Measurements from ENCODE around the gene HTT.

The HTT gene

GRCh38 chr4:3226944-3227343 is 152.5 kb downstream of the HTT start:
- no peak for TF ChIP-seq EZH2 (IDR thresholded peaks at IDR 0.05)
- TF ChIP-seq FOXP2 (optimal IDR thresholded peaks at IDR 0.05; ENCODE audit: control extremely low read depth, extremely low read length, insufficient read depth), result no peak
- TF ChIP-seq POLR2AphosphoS5 (IDR thresholded peaks at IDR 0.05; ENCODE audit: borderline replicate concordance, low read depth, low read length), result no peak
- H3K9me3 ChIP-seq (ENCODE audit: low read depth, low read length), result no peaks in the 10 kb centered on the region
- H3K27ac ChIP-seq, result no peak overlapping the region
- H3K4me3 ChIP-seq, result no peak overlapping the region
- DNase-seq (ENCODE audit: low read depth, low spot score), result no peak
- H3K9ac ChIP-seq (ENCODE audit: insufficient read length), result no peak overlapping the region
- peaks cover 57% of the 10 kb centered on the region; the same call in 1 of the 2 replicates for H3K36me3 ChIP-seq (ENCODE audit: insufficient read depth, low read length)

DNA sequence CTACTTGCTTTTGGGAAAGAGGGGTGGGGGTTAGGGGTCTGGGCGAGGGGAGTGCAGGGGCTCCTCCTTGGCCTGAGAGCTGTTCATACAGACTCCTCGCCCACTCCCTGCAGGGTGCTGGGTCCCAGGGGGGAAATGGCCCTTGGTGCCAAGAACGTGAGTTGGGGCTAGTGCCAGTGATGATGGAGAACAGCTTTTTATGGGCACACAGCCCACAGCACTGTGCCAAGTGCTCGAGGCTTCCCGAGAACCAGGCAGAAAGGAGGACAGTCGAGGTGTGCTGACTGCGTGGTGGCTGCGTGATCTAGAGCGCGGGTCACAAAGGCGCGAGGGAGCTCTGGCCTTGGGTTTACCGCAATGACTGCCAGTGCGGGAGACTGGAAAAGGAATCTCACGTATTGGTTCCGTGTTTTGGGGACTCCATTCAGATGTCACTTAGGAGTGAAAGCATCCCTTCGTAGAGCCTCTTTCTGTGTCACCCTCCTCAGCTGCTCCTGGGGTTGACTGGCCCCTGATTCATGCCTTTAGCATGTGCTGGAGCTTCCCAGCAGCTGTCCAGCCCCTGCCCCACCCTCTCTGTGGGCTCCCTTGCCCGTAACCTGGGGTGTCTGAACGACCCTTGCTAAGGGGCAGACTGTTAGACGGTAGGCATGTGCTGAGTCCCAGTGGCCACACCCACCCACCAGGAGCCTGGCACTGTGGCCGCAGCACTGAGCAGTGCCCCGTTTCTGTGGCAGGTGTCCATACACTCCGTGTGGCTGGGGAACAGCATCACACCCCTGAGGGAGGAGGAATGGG is 153.6 kb downstream of the HTT start:
- Histone ChIP-seq H3K9me3 (ENCODE audit: low read depth, low read length) (no peaks in the 10 kb centered on the region), H3K9ac (ENCODE audit: insufficient read length) (no peak overlapping the region), H3K4me3 (no peak overlapping the region), H3K36me3 (ENCODE audit: insufficient read depth, low read length) (peaks cover 55% of the 10 kb centered on the region; the same call in 1 of the 2 replicates), H3K27ac (no peak overlapping the region)
- TF ChIP-seq POLR2AphosphoS5 (IDR thresholded peaks at IDR 0.05; ENCODE audit: borderline replicate concordance, low read depth, low read length), result no peak
- no peak for DNase-seq (ENCODE audit: low read depth, low spot score)

DNA sequence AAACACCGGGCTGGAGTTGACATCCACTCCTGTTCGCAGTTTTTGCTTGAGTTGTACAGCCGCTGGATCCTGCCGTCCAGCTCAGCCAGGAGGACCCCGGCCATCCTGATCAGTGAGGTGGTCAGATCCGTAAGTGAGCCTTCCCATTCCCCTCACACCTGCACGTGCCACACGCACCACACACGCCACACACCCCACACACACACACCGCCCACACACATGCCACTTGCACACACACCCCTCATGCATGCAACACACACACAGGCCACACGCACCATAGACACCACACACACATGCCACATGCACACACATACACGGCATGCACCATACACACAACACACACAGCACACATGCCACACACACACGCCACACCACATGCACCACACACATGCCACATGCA is 154.4 kb downstream of the HTT start:
- H3K27ac ChIP-seq, result no peak overlapping the region
- TF ChIP-seq POLR2AphosphoS5 (IDR thresholded peaks at IDR 0.05; ENCODE audit: borderline replicate concordance, low read depth, low read length) (no peak), EZH2 (IDR thresholded peaks at IDR 0.05) (no peak), FOXP2 (optimal IDR thresholded peaks at IDR 0.05; ENCODE audit: control extremely low read depth, extremely low read length, insufficient read depth) (no peak)
- H3K36me3 ChIP-seq (ENCODE audit: insufficient read depth, low read length), result peaks cover 47% of the 10 kb centered on the region; the same call in 1 of the 2 replicates
- DNase-seq (ENCODE audit: low read depth, low spot score), result no peak
- H3K4me3 ChIP-seq, result no peak overlapping the region
- H3K9me3 ChIP-seq (ENCODE audit: low read depth, low read length), result no peaks in the 10 kb centered on the region
- no peak overlapping the region for H3K9ac ChIP-seq (ENCODE audit: insufficient read length)

DNA sequence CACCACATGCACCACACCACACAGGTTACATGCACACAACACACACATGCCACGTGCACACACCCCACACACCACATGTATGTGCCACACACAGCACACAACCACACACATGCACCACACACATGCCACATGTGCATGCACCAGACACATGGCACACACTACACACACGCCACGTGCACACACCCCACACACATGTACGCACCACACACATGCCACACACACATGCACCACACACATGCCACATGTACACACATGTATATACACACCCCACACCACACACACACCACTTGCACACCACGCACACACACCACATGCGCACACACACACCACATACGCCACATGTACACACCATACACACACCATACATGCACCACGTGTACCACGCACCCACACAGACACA is 154.8 kb downstream of the HTT start:
- Histone ChIP-seq H3K9ac (ENCODE audit: insufficient read length) (no peak overlapping the region), H3K36me3 (ENCODE audit: insufficient read depth, low read length) (peaks cover 43% of the 10 kb centered on the region; the same call in 1 of the 2 replicates)
- TF ChIP-seq FOXP2 (optimal IDR thresholded peaks at IDR 0.05; ENCODE audit: control extremely low read depth, extremely low read length, insufficient read depth) (no peak), EZH2 (IDR thresholded peaks at IDR 0.05) (no peak), POLR2AphosphoS5 (IDR thresholded peaks at IDR 0.05; ENCODE audit: borderline replicate concordance, low read depth, low read length) (no peak)

DNA sequence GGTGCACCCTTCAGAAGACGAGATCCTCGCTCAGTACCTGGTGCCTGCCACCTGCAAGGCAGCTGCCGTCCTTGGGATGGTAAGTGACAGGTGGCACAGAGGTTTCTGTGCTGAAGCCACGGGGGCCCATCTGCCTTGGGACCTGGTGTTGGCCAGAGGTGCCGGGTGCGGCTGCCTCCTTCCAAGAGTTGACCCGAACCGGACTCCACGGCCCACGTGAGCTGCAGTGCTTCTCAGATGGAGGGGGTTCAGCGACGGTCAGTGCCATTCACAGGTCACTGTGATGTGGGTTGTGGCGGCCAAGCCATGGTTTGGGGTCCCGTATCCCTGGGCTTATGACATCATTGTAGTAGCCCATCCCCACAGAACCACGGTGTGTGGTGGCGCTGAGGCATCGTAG is 155.5 kb downstream of the HTT start:
- no peak for DNase-seq (ENCODE audit: low read depth, low spot score)
- Histone ChIP-seq H3K27ac (no peak overlapping the region), H3K9me3 (ENCODE audit: low read depth, low read length) (no peaks in the 10 kb centered on the region), H3K4me3 (no peak overlapping the region), H3K36me3 (ENCODE audit: insufficient read depth, low read length) (peaks cover 38% of the 10 kb centered on the region; the same call in 1 of the 2 replicates), H3K9ac (ENCODE audit: insufficient read length) (no peak overlapping the region)
- no peak for TF ChIP-seq FOXP2 (optimal IDR thresholded peaks at IDR 0.05; ENCODE audit: control extremely low read depth, extremely low read length, insufficient read depth)
- TF ChIP-seq EZH2 (IDR thresholded peaks at IDR 0.05), result no peak
- TF ChIP-seq POLR2AphosphoS5 (IDR thresholded peaks at IDR 0.05; ENCODE audit: borderline replicate concordance, low read depth, low read length), result no peak

More for the DNA sequence above, 154.8 kb downstream of the HTT start:
- DNase-seq (ENCODE audit: low read depth, low spot score), result no peak
- no peak overlapping the region for H3K4me3 ChIP-seq
- no peak overlapping the region for H3K27ac ChIP-seq
- H3K9me3 ChIP-seq (ENCODE audit: low read depth, low read length), result no peaks in the 10 kb centered on the region

DNA sequence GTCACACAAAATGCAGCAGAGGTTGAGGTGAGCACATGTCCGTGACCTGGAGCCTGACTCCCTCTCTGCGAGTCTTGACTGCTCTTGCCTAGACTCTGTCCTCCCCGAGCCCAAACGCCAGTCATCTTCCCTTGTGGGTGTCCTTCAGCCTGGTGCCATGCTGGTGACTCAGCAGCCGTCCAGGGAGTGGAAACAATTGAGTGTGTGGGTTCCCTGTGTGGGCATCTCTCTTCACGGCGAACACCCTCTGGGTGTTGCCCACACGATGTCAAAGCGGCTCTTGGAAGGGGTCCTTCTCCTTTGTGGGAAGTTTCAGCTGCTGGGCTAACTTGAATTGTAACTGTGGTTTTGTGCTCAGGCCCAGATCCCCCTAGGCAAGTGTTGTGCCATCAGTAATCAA is 157.0 kb downstream of the HTT start:
- Histone ChIP-seq H3K4me3 (no peak overlapping the region), H3K27ac (no peak overlapping the region), H3K9me3 (ENCODE audit: low read depth, low read length) (no peaks in the 10 kb centered on the region), H3K36me3 (ENCODE audit: insufficient read depth, low read length) (peaks cover 43% of the 10 kb centered on the region; the same call in 1 of the 2 replicates), H3K9ac (ENCODE audit: insufficient read length) (no peak overlapping the region)
- no peak for DNase-seq (ENCODE audit: low read depth, low spot score)
- no peak for TF ChIP-seq FOXP2 (optimal IDR thresholded peaks at IDR 0.05; ENCODE audit: control extremely low read depth, extremely low read length, insufficient read depth)
- TF ChIP-seq EZH2 (IDR thresholded peaks at IDR 0.05), result no peak
- no peak for TF ChIP-seq POLR2AphosphoS5 (IDR thresholded peaks at IDR 0.05; ENCODE audit: borderline replicate concordance, low read depth, low read length)

- Histone ChIP-seq H3K4me3 (no peak overlapping the region), H3K36me3 (ENCODE audit: insufficient read depth, low read length) (peaks cover 43% of the 10 kb centered on the region; the same call in 1 of the 2 replicates), H3K9me3 (ENCODE audit: low read depth, low read length) (no peaks in the 10 kb centered on the region), H3K9ac (ENCODE audit: insufficient read length) (no peak overlapping the region), H3K27ac (no peak overlapping the region)
- TF ChIP-seq FOXP2 (optimal IDR thresholded peaks at IDR 0.05; ENCODE audit: control extremely low read depth, extremely low read length, insufficient read depth), result no peak
- no peak for TF ChIP-seq EZH2 (IDR thresholded peaks at IDR 0.05)
- TF ChIP-seq POLR2AphosphoS5 (IDR thresholded peaks at IDR 0.05; ENCODE audit: borderline replicate concordance, low read depth, low read length), result no peak
- no peak for DNase-seq (ENCODE audit: low read depth, low spot score)
These were observed 157.5 kb downstream of the HTT start for GRCh38 chr4:3232001-3232400.

- no peak for DNase-seq (ENCODE audit: low read depth, low spot score)
- H3K9me3 ChIP-seq (ENCODE audit: low read depth, low read length), result no peaks in the 10 kb centered on the region
- H3K36me3 ChIP-seq (ENCODE audit: insufficient read depth, low read length), result peaks cover 43% of the 10 kb centered on the region; the same call in 1 of the 2 replicates
- TF ChIP-seq EZH2 (IDR thresholded peaks at IDR 0.05), result no peak
- no peak for TF ChIP-seq POLR2AphosphoS5 (IDR thresholded peaks at IDR 0.05; ENCODE audit: borderline replicate concordance, low read depth, low read length)
- no peak for TF ChIP-seq FOXP2 (optimal IDR thresholded peaks at IDR 0.05; ENCODE audit: control extremely low read depth, extremely low read length, insufficient read depth)
- H3K27ac ChIP-seq, result no peak overlapping the region
- H3K9ac ChIP-seq (ENCODE audit: insufficient read length), result no peak overlapping the region
- no peak overlapping the region for H3K4me3 ChIP-seq
These were observed 158.4 kb downstream of the HTT start for GRCh38 chr4:3232871-3233271.
